ENCODE data around the gene C1orf226. TPM values are rescaled to one million over a fixed set of nuclear protein-coding genes. Genes with fewer than 3 reads are reported as not detected.
"Not testable (repeated sequence)": the region's sequence is repeated elsewhere in the genome, so short reads cannot be mapped to it uniquely, and the experiment has no call there.

C1orf226 gene
- total RNA-seq, 1 experiment from 2014 or later = 0.63 TPM

GRCh38 chr1:162405800-162406199 lies 24.3 kb downstream of the C1orf226 start:
- DNase-seq (ENCODE audit: low read depth) = no peak

DNA sequence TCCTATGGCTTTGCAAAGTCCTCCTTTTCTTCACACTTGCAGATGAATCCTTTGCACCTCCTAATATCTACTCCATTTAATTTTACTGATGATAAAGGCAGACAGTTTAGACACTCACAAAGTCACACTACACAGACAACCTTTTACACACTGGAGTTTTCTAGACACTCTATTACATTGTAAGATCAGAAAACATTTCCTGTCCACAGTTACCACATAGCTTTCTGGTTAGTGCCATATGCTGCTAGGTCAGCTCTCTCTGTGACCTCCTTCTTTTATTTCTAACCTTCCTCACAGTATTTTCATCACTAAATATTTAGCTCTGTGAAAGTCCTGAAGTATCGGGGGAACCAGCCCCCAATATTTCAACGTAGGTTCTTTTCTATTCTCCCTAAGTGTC lies 25.3 kb downstream of the C1orf226 start:
- no peak for DNase-seq (ENCODE audit: low read depth)

- DNase-seq (ENCODE audit: low read depth) = no peak
These were observed 26.0 kb downstream of the C1orf226 start for GRCh38 chr1:162407539-162407938.

DNA sequence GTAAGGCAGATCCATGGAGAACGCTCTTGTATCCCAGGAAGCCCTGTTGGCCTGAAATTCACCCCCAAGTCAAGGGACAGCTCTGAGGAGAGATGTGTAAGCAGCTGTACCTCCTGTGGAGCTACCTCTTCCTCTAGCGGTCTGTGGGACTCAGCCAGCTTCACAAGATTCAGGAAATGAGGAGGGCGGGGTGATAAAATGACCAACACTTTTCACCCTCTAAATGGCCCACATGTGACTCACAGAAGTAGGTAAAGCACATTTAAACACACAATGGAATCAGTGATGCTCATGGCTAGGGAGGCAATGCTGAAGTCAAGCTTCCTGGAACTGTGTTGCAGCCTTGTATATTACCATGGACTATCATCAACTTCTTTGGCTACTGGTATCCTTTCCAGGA lies 30.5 kb downstream of the C1orf226 start, which contains the start of gene SH2D1B:
Gene SH2D1B (minus strand): TSS at position 135 of the 400 bp plus-strand sequence. CDS start 120 bp downstream, at position 15.
- peak; percentile 29 for DNase-seq (ENCODE audit: low read depth)

- no peak for DNase-seq (ENCODE audit: low read depth)
These were observed 34.7 kb downstream of the C1orf226 start for GRCh38 chr1:162416215-162416614.

DNA sequence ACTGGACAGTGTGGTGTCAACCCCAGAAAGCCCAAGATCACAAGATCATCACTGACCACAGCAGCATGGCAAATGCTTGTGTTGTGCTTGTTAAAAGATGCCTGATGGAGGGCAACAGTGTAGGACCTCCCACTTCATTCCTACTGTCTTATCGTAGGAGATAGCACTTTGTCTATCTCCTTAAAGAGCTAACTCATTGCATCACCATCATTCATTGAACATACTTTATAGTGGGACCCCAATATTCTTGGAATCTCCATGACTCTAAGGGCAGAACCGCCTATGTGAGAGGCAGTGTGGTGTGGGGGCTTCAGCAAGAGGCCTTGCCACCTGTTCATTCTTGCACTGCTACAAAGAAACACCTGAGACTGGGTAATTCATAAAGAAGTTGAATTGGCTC lies 35.4 kb downstream of the C1orf226 start:
- no peak for DNase-seq (ENCODE audit: low read depth)

DNA sequence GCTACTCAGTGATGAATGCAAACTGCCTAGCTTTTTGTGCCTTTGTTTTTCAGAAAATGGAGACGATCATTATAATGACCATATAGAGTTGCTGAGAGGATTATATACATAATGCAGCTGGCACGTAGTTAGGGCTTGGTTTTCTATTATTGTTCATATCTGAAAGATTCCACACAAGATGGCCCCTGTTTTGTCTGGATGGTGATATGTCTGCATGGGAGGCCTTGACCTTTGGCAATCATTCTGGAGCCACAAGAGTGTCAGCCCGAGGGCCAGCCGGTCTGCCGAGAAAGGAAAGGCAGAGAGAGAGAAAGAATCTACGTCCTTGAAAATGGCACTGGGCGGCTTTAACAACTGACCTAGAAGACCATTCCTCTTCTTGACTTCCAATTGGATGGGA lies 36.1 kb downstream of the C1orf226 start:
- DNase-seq (ENCODE audit: low read depth) = no peak

DNA sequence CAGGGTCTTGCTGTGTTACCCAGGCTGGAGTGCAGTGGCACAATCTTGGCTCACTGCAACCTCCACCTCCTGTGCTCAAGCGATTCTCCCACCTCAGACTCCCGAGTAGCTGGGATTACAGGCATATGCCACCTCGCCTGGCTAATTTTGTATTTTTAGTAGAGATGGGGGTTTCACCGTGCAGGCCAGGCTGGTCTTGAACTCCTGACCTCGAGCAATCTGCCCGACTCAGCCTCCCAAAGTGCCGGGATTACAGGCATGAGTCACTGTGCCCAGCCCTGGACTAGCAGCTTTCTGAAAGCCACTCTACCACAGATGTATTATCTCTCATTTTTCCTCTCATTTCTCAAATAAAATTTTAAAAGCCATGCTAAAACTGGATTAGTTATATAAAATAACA lies 37.1 kb downstream of the C1orf226 start:
- DNase-seq (ENCODE audit: low read depth) = not testable (repeated sequence)

GRCh38 chr1:162419450-162419931 lies 38.0 kb downstream of the C1orf226 start:
- DNase-seq (ENCODE audit: low read depth) = not testable (repeated sequence)

- DNase-seq (ENCODE audit: low read depth) = no peak
These were observed 38.6 kb downstream of the C1orf226 start for GRCh38 chr1:162420120-162420519.

DNA sequence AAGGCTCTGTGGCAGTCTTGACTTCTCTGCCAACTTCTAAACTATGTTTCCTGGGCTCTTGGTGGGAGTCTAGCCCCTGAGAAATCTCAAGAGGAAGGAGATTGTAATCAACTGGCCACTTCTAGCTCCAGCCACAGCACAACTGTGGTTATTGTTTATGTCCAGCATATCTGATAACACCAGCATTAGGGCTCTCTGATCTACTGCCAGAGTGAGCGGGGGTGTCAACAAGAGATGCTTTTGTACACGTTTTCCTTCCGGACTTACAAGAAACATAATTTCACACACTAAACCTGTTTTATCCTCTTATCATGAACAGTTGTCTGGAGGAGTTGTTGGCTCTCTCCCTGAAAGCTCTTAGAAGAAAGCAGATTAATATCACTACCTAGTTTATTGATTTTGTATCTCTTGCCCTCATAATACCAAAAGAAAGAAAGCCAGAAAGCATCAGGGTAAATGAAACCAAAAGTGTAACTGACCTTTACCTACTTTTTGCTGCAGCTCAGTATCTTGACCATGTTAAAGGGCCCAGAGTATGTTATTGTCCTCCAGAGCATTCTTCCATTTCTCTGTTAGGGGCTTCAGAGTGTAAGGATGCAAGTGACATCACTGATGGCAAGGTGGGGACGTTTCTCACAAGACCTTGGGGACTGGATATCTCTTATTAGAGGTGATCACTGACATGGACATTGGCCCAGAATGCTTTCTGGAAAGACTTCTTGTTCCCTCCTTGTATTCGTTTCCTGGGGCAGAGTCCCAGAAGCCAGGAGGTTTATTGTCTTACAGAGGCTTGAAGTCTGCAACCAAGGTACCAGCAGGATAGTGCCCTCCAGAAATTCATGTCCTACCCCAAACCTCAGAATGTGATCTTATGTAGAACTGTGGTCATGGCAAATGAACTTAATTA lies 40.0 kb downstream of the C1orf226 start:
- DNase-seq (ENCODE audit: low read depth) = no peak

DNA sequence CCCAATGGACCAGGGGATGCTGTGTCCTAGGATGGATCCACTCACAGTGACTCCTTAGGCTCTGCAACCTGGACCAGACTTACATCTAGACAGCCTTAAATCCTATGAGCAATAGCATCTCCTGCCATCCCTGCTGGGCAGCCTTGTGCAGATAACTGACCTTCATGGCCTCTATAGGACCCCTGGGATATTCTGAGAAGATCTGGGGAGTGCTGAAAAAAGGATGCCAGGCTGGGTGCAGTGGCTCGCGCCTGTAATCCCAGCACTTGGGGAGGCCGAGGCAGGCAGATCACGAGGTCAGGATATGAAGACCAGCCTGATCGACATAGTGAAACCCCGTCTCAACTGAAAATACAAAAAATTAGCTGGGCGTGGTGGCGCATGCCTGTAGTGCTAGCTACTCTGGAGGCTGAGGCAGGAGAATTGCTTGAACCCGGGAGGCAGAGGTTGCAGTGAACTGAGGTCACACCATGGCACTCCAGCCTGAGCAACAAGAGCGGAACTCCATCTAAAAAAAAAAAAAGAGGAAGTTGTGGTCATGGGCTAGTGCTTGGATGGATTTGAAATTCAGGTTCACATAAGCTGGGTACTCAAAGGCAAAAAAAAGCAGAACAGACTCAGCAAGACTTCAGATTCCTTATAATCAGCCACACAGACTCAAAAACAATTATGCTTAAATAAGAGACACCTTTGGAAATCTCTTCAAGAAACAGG lies 41.3 kb downstream of the C1orf226 start:
- DNase-seq (ENCODE audit: low read depth) = no peak

GRCh38 chr1:162430583-162430982 lies 49.1 kb downstream of the C1orf226 start:
- DNase-seq (ENCODE audit: low read depth) = no peak

GRCh38 chr1:162432977-162433713 lies 51.6 kb downstream of the C1orf226 start:
- DNase-seq (ENCODE audit: low read depth) = not testable (repeated sequence)

Other genes starting within 250 kb of the C1orf226 start
- not detected in 2 replicates for gene SPATA46, start 4.9 kb upstream of the C1orf226 start, total RNA-seq (2014; rRNA removed)
- gene SH2D1B, start 30.4 kb downstream of the C1orf226 start, total RNA-seq (2014; rRNA removed) = 0.11 and 0.13 TPM in 2 replicates
- 141 and 143 TPM in 2 replicates for gene UHMK1, start 116.1 kb downstream of the C1orf226 start, total RNA-seq (2014; rRNA removed)
- gene UAP1, start 180.0 kb downstream of the C1orf226 start, total RNA-seq (2014; rRNA removed) = 122 and 153 TPM in 2 replicates